Kidney (tissue), 14 donors: ENCODE results near the gene RGS17. TPM values are rescaled to one million over a fixed set of nuclear protein-coding genes. Genes with fewer than 3 reads are reported as not detected.

Experiments used
- DNase-seq, 5 donors: peaks; one replicate each; pipeline ENCODE4 v3.0.0-alpha.2; 2013 to 2020
- FAIRE-seq: peaks from 2 replicates; lab custom pipeline; 2012; peaks lifted over from hg19 to GRCh38; lab: Jason Lieb, UNC
- H3K27ac ChIP-seq, 2 donors: one replicate each; pipeline ENCODE4 v1.7.0; 2013; ENCODE audit warnings: low read depth in 2 of 2, low read length in 2 of 2, inconsistent platforms in 1 of 2
- H3K27me3 ChIP-seq: one replicate; pipeline ENCODE4 v1.7.1; 2013; ENCODE audit warnings: low read length, inconsistent platforms; ENCODE audit not compliant: control insufficient read depth, insufficient read depth
- H3K36me3 ChIP-seq, 3 donors: one replicate each; pipeline versions ENCODE4 v1.7.0 to v1.7.1; 2013; ENCODE audit warnings: low read length in 3 of 3, control low read depth in 1 of 3, inconsistent platforms in 1 of 3; ENCODE audit not compliant: insufficient read depth in 3 of 3, control insufficient read depth in 2 of 3
- H3K4me1 ChIP-seq, 3 donors: one replicate each; pipeline versions ENCODE4 v1.7.0 to v1.7.1; 2013; ENCODE audit warnings: low read length in 3 of 3, inconsistent platforms in 1 of 3, low read depth in 1 of 3; ENCODE audit not compliant: control insufficient read depth in 2 of 3, insufficient read depth in 2 of 3
- H3K4me3 ChIP-seq, 3 donors: one replicate each; pipeline versions ENCODE4 v1.7.0 to v1.8.1; 2013; ENCODE audit warnings: low read length in 3 of 3, control low read depth in 1 of 3, inconsistent platforms in 1 of 3
- H3K9ac ChIP-seq, 3 donors: one replicate each; pipeline versions ENCODE4 v1.7.0 to v1.7.1; 2013; ENCODE audit warnings: low read length in 3 of 3, control low read depth in 1 of 3, inconsistent platforms in 1 of 3
- H3K9me3 ChIP-seq, 3 donors: one replicate each; pipeline versions ENCODE4 v1.7.0 to v1.7.1; 2013; ENCODE audit warnings: low read length in 3 of 3, control low read depth in 1 of 3, inconsistent platforms in 1 of 3; ENCODE audit not compliant: control insufficient read depth in 2 of 3, insufficient read depth in 1 of 3
- intact Hi-C: fragments of 100-400 bp; cut with DNase I; formaldehyde crosslinking; loops from one replicate; pipeline ENCODE4 v1.11.1; 2022
- polyA plus RNA-seq: library from polyadenylated mRNA; stranded (reverse); fragments of 350-450 nt; fragmentation: Illumina TruSeq; extraction: RNeasy Lipid Tissue Mini Kit (QIAGEN cat#74804); gene quantifications from one replicate; pipeline ENCODE4 v1.2.3, GENCODE V29; 2014; ENCODE audit warnings: low read depth, low replicate concordance; ENCODE audit not compliant: insufficient read depth
- total RNA-seq: library from RNA; stranded (reverse); fragmentation: NEBNext Ultra II Directional; extraction: Animal tissue kit (Norgen Biotek cat#: 25700); gene quantifications from one replicate; pipeline ENCODE4 v1.2.1, GENCODE V29; 2021
- TF ChIP-seq, protein P1 (sequence below): IDR thresholded peaks from 3 replicates; pipeline ENCODE4 v1.5.1; 2012; ENCODE audit warnings: mild to moderate bottlenecking, moderate library complexity, borderline replicate concordance; ENCODE audit not compliant: insufficient read depth; ENCODE audit errors: extremely low read depth
- donor health status: control.
- donor health status: control.
- donor health status: control.
- donor health status: control.
- donor health status: control.
- donor health status: DM: yes; HTN: yes; CAD: no.
- donor health status: Normal renal cell carcinoma (clear cell type).

RGS17 gene
- total and polyA plus RNA-seq, 2 donors from 2014 or later = 0.28 TPM; not detected in 1

DNA sequence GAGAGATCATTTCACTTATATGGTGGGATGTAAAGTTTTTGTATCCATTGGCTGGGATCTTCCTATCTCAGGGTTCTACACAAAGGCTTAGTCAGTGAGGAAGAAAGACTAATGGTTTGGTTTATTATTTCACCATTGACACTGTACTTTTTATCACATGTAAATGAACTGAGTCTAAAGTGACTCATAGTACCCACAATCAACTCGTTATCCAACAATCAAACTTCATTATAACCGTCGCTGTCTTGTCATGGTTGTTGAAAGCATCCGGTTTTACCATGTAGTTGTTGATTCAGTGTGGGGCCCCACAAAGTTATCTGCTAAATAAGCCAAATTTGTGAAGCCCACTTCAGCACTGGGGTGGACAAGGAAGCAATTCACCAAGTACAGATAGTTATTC lies 72.8 kb downstream of the RGS17 start:
- Histone ChIP-seq H3K9ac (no peak overlapping the region), H3K27ac (no peak overlapping the region), H3K9me3 (peaks cover 0 to 4% (median 0%) of the 10 kb centered on the region in 3 donors), H3K4me1 (no peaks in the 10 kb centered on the region), H3K27me3 (no peaks in the 10 kb centered on the region), H3K4me3 (no peak overlapping the region), H3K36me3 (no peaks in the 10 kb centered on the region)
- FAIRE-seq (no peak), DNase-seq (no peak)
- TF ChIP-seq, protein P1, sequence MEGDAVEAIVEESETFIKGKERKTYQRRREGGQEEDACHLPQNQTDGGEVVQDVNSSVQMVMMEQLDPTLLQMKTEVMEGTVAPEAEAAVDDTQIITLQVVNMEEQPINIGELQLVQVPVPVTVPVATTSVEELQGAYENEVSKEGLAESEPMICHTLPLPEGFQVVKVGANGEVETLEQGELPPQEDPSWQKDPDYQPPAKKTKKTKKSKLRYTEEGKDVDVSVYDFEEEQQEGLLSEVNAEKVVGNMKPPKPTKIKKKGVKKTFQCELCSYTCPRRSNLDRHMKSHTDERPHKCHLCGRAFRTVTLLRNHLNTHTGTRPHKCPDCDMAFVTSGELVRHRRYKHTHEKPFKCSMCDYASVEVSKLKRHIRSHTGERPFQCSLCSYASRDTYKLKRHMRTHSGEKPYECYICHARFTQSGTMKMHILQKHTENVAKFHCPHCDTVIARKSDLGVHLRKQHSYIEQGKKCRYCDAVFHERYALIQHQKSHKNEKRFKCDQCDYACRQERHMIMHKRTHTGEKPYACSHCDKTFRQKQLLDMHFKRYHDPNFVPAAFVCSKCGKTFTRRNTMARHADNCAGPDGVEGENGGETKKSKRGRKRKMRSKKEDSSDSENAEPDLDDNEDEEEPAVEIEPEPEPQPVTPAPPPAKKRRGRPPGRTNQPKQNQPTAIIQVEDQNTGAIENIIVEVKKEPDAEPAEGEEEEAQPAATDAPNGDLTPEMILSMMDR = no peak
- intact Hi-C loops = no loop called here

DNA sequence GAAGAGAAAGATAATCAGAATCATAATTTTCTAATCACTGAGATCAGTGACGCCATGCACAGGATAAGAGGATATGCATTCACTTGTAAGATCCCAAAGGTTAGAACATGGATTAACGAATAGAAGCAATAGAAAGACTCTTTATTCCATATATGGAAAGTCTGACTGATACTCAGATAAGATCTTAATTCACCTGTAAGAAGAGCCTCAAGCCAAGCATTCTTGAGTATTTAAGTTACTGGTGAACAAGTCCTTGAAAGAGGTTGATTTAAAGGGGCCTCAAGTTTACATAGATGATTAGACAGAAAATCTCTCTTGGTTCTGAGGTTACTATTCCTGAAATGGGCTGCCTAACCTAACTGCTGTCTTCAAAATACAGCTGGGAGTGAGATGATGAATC lies 74.8 kb downstream of the RGS17 start:
- Histone ChIP-seq H3K27ac (no peak overlapping the region), H3K4me1 (no peaks in the 10 kb centered on the region), H3K27me3 (no peaks in the 10 kb centered on the region), H3K9me3 (no peaks in the 10 kb centered on the region), H3K36me3 (no peaks in the 10 kb centered on the region), H3K4me3 (no peak overlapping the region), H3K9ac (no peak overlapping the region)
- FAIRE-seq = no peak
- TF ChIP-seq, protein P1 = no peak
- no peak for DNase-seq
- intact Hi-C loops = no loop called here

DNA sequence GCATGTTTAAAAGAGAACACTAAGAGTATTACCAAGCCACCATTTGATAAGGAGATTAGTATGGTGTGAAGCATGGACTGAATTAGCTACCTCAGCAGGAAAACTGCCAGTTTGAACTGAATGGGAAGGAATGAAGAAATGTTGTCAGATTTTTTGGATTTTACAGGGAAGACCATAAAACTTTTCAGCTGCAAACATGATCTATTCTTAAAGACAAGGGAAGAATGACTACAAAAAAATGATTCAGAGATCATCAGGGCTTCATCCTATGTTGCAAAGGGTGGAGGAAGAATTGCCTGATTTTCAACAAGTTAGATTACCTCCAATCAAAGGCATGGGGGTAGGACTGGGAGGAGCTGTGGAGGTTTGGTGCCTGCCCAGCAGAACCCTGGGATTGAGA lies 79.3 kb downstream of the RGS17 start:
- no peaks in the 10 kb centered on the region for H3K9me3 ChIP-seq
- intact Hi-C loops = no loop called here
- H3K4me1 ChIP-seq = no peaks in the 10 kb centered on the region
- TF ChIP-seq, protein P1 = no peak
- H3K9ac ChIP-seq = no peak overlapping the region
- no peaks in the 10 kb centered on the region for H3K27me3 ChIP-seq
- DNase-seq = no peak
- H3K36me3 ChIP-seq = no peaks in the 10 kb centered on the region
- H3K27ac ChIP-seq = no peak overlapping the region
- FAIRE-seq = no peak
- no peak overlapping the region for H3K4me3 ChIP-seq

DNA sequence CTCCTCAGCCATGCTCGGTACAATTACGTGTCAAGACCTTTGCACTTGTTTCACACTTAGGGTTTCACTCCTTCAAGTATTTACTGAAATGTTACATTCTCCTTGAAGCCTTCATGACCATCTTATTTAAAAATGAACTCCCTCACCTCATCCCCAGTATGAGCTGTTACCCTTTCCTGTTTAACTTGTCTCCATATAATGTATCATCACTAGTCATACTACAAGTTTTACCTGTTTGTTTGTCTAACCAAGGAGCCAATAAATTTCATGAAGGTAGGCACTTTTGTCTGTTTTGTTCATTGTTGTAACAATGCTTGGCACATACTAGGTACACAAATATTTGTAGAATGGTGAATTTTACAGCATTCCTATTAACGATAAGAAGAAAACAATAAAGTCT lies 82.5 kb downstream of the RGS17 start:
- Histone ChIP-seq H3K9me3 (no peaks in the 10 kb centered on the region), H3K4me3 (no peak overlapping the region), H3K36me3 (no peaks in the 10 kb centered on the region), H3K27me3 (no peaks in the 10 kb centered on the region), H3K27ac (no peak overlapping the region), H3K4me1 (no peaks in the 10 kb centered on the region), H3K9ac (no peak overlapping the region)
- no peak for FAIRE-seq
- no peak for DNase-seq
- intact Hi-C loops = no loop called here
- TF ChIP-seq, protein P1 = no peak
